Measurements from ENCODE around the gene BRD2. TPM values are rescaled to one million over a fixed set of nuclear protein-coding genes. Genes with fewer than 3 reads are reported as not detected.

Gene BRD2
- total and polyA plus RNA-seq, 9 of the 15 experiments (the other 6 are each of a cell fraction or from before 2014, with no cell fraction given), result 19.0 to 252 (median 181) TPM

GRCh38 chr6:32968093-32968866 lies at the start of gene BRD2 (continued):
- no peak for TF ChIP-seq ATF4 (CRISPR knock-in tag; IDR thresholded peaks at IDR 0.05)
- TF ChIP-seq, protein P1, sequence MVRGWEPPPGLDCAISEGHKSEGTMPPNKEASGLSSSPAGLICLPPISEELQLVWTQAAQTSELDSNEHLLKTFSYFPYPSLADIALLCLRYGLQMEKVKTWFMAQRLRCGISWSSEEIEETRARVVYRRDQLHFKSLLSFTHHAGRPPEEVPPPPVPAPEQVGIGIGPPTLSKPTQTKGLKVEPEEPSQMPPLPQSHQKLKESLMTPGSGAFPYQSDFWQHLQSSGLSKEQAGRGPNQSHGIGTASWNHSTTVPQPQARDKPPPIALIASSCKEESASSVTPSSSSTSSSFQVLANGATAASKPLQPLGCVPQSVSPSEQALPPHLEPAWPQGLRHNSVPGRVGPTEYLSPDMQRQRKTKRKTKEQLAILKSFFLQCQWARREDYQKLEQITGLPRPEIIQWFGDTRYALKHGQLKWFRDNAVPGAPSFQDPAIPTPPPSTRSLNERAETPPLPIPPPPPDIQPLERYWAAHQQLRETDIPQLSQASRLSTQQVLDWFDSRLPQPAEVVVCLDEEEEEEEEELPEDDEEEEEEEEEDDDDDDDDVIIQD (CRISPR knock-in tag; IDR thresholded peaks at IDR 0.05), result no peak
- TF ChIP-seq GATA2 (CRISPR knock-in tag; IDR thresholded peaks at IDR 0.05), result peak; percentile 48; the same call in 1 of the 2 replicates
- no peak for TF ChIP-seq ID3 (CRISPR knock-in tag; IDR thresholded peaks at IDR 0.05)
- no peak; the same call in none of the 2 replicates for TF ChIP-seq ID3 (tag; IDR thresholded peaks at IDR 0.05)
- TF ChIP-seq HMGXB4 (CRISPR knock-in tag; IDR thresholded peaks at IDR 0.05), result peak; percentile 75; the same call in 1 of the 2 replicates
- TF ChIP-seq HDAC3 (IDR thresholded peaks at IDR 0.05; ENCODE audit: borderline replicate concordance, partially characterized antibody), result no peak
- TF ChIP-seq, protein P2, sequence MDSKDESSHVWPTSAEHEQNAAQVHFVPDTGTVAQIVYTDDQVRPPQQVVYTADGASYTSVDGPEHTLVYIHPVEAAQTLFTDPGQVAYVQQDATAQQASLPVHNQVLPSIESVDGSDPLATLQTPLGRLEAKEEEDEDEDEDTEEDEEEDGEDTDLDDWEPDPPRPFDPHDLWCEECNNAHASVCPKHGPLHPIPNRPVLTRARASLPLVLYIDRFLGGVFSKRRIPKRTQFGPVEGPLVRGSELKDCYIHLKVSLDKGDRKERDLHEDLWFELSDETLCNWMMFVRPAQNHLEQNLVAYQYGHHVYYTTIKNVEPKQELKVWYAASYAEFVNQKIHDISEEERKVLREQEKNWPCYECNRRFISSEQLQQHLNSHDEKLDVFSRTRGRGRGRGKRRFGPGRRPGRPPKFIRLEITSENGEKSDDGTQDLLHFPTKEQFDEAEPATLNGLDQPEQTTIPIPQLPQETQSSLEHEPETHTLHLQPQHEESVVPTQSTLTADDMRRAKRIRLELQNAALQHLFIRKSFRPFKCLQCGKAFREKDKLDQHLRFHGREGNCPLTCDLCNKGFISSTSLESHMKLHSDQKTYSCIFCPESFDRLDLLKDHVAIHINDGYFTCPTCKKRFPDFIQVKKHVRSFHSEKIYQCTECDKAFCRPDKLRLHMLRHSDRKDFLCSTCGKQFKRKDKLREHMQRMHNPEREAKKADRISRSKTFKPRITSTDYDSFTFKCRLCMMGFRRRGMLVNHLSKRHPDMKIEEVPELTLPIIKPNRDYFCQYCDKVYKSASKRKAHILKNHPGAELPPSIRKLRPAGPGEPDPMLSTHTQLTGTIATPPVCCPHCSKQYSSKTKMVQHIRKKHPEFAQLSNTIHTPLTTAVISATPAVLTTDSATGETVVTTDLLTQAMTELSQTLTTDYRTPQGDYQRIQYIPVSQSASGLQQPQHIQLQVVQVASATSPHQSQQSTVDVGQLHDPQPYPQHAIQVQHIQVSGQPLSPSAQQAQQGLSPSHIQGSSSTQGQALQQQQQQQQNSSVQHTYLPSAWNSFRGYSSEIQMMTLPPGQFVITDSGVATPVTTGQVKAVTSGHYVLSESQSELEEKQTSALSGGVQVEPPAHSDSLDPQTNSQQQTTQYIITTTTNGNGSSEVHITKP (IDR thresholded peaks at IDR 0.05; ENCODE audit: partially characterized antibody), result no peak
- TF ChIP-seq, protein P3, sequence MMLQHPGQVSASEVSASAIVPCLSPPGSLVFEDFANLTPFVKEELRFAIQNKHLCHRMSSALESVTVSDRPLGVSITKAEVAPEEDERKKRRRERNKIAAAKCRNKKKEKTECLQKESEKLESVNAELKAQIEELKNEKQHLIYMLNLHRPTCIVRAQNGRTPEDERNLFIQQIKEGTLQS (IDR thresholded peaks at IDR 0.05), result peak; percentile 52; the same call in 1 of the 2 replicates
- TF ChIP-seq, protein P3 (CRISPR knock-in tag; conservative IDR thresholded peaks at IDR 0.05), result 0 out of 2 replicates have a peak, but pooled peaks have one; percentile 34
- no peak for TF ChIP-seq ARHGAP35 (IDR thresholded peaks at IDR 0.05; ENCODE audit: partially characterized antibody)
- TF ChIP-seq BRF1 (IDR thresholded peaks at IDR 0.05; ENCODE audit: borderline replicate concordance, extremely low read depth, insufficient read length), result no peak
- no peak for TF ChIP-seq ZNF282 (CRISPR knock-in tag; IDR thresholded peaks at IDR 0.05)
- TF ChIP-seq ARID1B (IDR thresholded peaks at IDR 0.05), result peak; percentile 81
- TF ChIP-seq HMGN3 (IDR thresholded peaks at IDR 0.05; ENCODE audit: borderline replicate concordance, extremely low read depth, insufficient read length, low read depth, low read length), result peak; percentile 90
- TF ChIP-seq NR2C1 (IDR thresholded peaks at IDR 0.05), result no peak
- peak; percentile 68 for TF ChIP-seq NR2C1 (tag; IDR thresholded peaks at IDR 0.05)
- no peak for TF ChIP-seq KHSRP (IDR thresholded peaks at IDR 0.05)

Measured in K562 (cell line).